Measurements from ENCODE around the gene MPV17L2. TPM values are rescaled to one million over a fixed set of nuclear protein-coding genes. Genes with fewer than 3 reads are reported as not detected.
A peak's percentile ranks its signal among the peaks of the same experiment; 100 is the strongest.

MPV17L2 gene
- polyA plus RNA-seq, 2 donors: 7.4 to 12.0 TPM

- peak overlapping the region in 1 of 2 donors; percentile 27 for H3K27ac ChIP-seq (ENCODE audit: low read depth in 2 of 2, low read length in 1 of 2)
Observed at GRCh38 chr19:18170714-18171255, 22.2 kb upstream of the MPV17L2 start.

GRCh38 chr19:18171605-18172327, 21.3 kb upstream of the MPV17L2 start:
- Histone ChIP-seq H3K27me3 (ENCODE audit: control insufficient read depth in 1 of 2, insufficient read depth in 2 of 2, low read length in 2 of 2) (no peaks in the 10 kb centered on the region), H3K9me3 (ENCODE audit: control insufficient read depth in 2 of 2, insufficient read depth in 1 of 2, low read depth in 1 of 2, low read length in 1 of 2) (no peaks in the 10 kb centered on the region), H3K27ac (ENCODE audit: low read depth in 2 of 2, low read length in 1 of 2) (peak overlapping the region in 1 of 2 donors; percentile 8), H3K4me3 (ENCODE audit: low read depth in 1 of 2, low read length in 2 of 2) (no peak overlapping the region), H3K4me1 (ENCODE audit: control insufficient read depth in 2 of 2, insufficient read depth in 2 of 2, low read length in 1 of 2) (peaks cover 3 to 4% of the 10 kb centered on the region in 2 donors), H3K36me3 (ENCODE audit: control insufficient read depth in 2 of 2, insufficient read depth in 2 of 2, low read length in 1 of 2) (peaks cover 0 to 11% of the 10 kb centered on the region in 2 donors)
- 87 to 91% methylated on average over 8 of the region's 8 CpGs for WGBS, 2 donors

More at GRCh38 chr19:18170714-18171255, 22.2 kb upstream of the MPV17L2 start:
- Histone ChIP-seq H3K4me1 (ENCODE audit: control insufficient read depth in 2 of 2, insufficient read depth in 2 of 2, low read length in 1 of 2) (peaks cover 3 to 4% of the 10 kb centered on the region in 2 donors), H3K9me3 (ENCODE audit: control insufficient read depth in 2 of 2, insufficient read depth in 1 of 2, low read depth in 1 of 2, low read length in 1 of 2) (no peaks in the 10 kb centered on the region), H3K4me3 (ENCODE audit: low read depth in 1 of 2, low read length in 2 of 2) (no peak overlapping the region), H3K36me3 (ENCODE audit: control insufficient read depth in 2 of 2, insufficient read depth in 2 of 2, low read length in 1 of 2) (peaks cover 0 to 16% of the 10 kb centered on the region in 2 donors), H3K27me3 (ENCODE audit: control insufficient read depth in 1 of 2, insufficient read depth in 2 of 2, low read length in 2 of 2) (no peaks in the 10 kb centered on the region)
- 52 to 56% methylated on average over 16 of the region's 16 CpGs for WGBS, 2 donors

GRCh38 chr19:18172331-18173053, 20.5 kb upstream of the MPV17L2 start:
- H3K27ac ChIP-seq (ENCODE audit: low read depth in 2 of 2, low read length in 1 of 2): no peak overlapping the region
- no peak overlapping the region for H3K4me3 ChIP-seq (ENCODE audit: low read depth in 1 of 2, low read length in 2 of 2)
- 81 to 84% methylated on average over 7 of the region's 7 CpGs for WGBS, 2 donors
- peaks cover 3 to 4% of the 10 kb centered on the region in 2 donors for H3K4me1 ChIP-seq (ENCODE audit: control insufficient read depth in 2 of 2, insufficient read depth in 2 of 2, low read length in 1 of 2)
- peaks cover 0 to 9% of the 10 kb centered on the region in 2 donors for H3K36me3 ChIP-seq (ENCODE audit: control insufficient read depth in 2 of 2, insufficient read depth in 2 of 2, low read length in 1 of 2)
- H3K9me3 ChIP-seq (ENCODE audit: control insufficient read depth in 2 of 2, insufficient read depth in 1 of 2, low read depth in 1 of 2, low read length in 1 of 2): no peaks in the 10 kb centered on the region
- H3K27me3 ChIP-seq (ENCODE audit: control insufficient read depth in 1 of 2, insufficient read depth in 2 of 2, low read length in 2 of 2): no peaks in the 10 kb centered on the region

GRCh38 chr19:18173054-18173571, 19.9 kb upstream of the MPV17L2 start:
- WGBS, 2 donors: 51 to 53% methylated on average over 17 to 18 of the region's 18 CpGs
- H3K4me1 ChIP-seq (ENCODE audit: control insufficient read depth in 2 of 2, insufficient read depth in 2 of 2, low read length in 1 of 2): peaks cover 3 to 4% of the 10 kb centered on the region in 2 donors
- H3K27me3 ChIP-seq (ENCODE audit: control insufficient read depth in 1 of 2, insufficient read depth in 2 of 2, low read length in 2 of 2): no peaks in the 10 kb centered on the region
- no peaks in the 10 kb centered on the region for H3K9me3 ChIP-seq (ENCODE audit: control insufficient read depth in 2 of 2, insufficient read depth in 1 of 2, low read depth in 1 of 2, low read length in 1 of 2)
- peak overlapping the region; percentile 40 to 66 for H3K27ac ChIP-seq (ENCODE audit: low read depth in 2 of 2, low read length in 1 of 2)
- peaks cover 0 to 9% of the 10 kb centered on the region in 2 donors for H3K36me3 ChIP-seq (ENCODE audit: control insufficient read depth in 2 of 2, insufficient read depth in 2 of 2, low read length in 1 of 2)
- peak overlapping the region; percentile 10 to 59 for H3K4me3 ChIP-seq (ENCODE audit: low read depth in 1 of 2, low read length in 2 of 2)

- Histone ChIP-seq H3K36me3 (ENCODE audit: control insufficient read depth in 2 of 2, insufficient read depth in 2 of 2, low read length in 1 of 2) (peaks cover 0 to 7% of the 10 kb centered on the region in 2 donors), H3K4me3 (ENCODE audit: low read depth in 1 of 2, low read length in 2 of 2) (peak within 1 kb of the TSS; percentile 51 to 59), H3K27ac (ENCODE audit: low read depth in 2 of 2, low read length in 1 of 2) (peak within 1 kb of the TSS; percentile 40 to 66), H3K4me1 (ENCODE audit: control insufficient read depth in 2 of 2, insufficient read depth in 2 of 2, low read length in 1 of 2) (peaks cover 3 to 4% of the 10 kb centered on the region in 2 donors), H3K9me3 (ENCODE audit: control insufficient read depth in 2 of 2, insufficient read depth in 1 of 2, low read depth in 1 of 2, low read length in 1 of 2) (no peaks in the 10 kb centered on the region), H3K27me3 (ENCODE audit: control insufficient read depth in 1 of 2, insufficient read depth in 2 of 2, low read length in 2 of 2) (no peaks in the 10 kb centered on the region)
- 0 to 1% methylated on average over 38 to 47 of the region's 47 CpGs for WGBS, 2 donors
Observed at GRCh38 chr19:18173572-18174288, 19.3 kb upstream of the MPV17L2 start, which contains the start of gene IFI30. Gene IFI30, plus strand, starts transcription at chr19:18173813. Its CDS starts 29 bp downstream, at chr19:18173842.

GRCh38 chr19:18174983-18175382, 18.0 kb upstream of the MPV17L2 start:
- Histone ChIP-seq H3K27me3 (ENCODE audit: control insufficient read depth in 1 of 2, insufficient read depth in 2 of 2, low read length in 2 of 2) (no peaks in the 10 kb centered on the region), H3K27ac (ENCODE audit: low read depth in 2 of 2, low read length in 1 of 2) (no peak overlapping the region), H3K4me1 (ENCODE audit: control insufficient read depth in 2 of 2, insufficient read depth in 2 of 2, low read length in 1 of 2) (peaks cover 3 to 4% of the 10 kb centered on the region in 2 donors), H3K4me3 (ENCODE audit: low read depth in 1 of 2, low read length in 2 of 2) (no peak overlapping the region), H3K36me3 (ENCODE audit: control insufficient read depth in 2 of 2, insufficient read depth in 2 of 2, low read length in 1 of 2) (peaks cover 0 to 2% of the 10 kb centered on the region in 2 donors), H3K9me3 (ENCODE audit: control insufficient read depth in 2 of 2, insufficient read depth in 1 of 2, low read depth in 1 of 2, low read length in 1 of 2) (no peaks in the 10 kb centered on the region)
- 82 to 83% methylated on average over 11 of the region's 11 CpGs for WGBS, 2 donors

- 83 to 84% methylated on average over 19 of the region's 19 CpGs for WGBS, 2 donors
- Histone ChIP-seq H3K9me3 (ENCODE audit: control insufficient read depth in 2 of 2, insufficient read depth in 1 of 2, low read depth in 1 of 2, low read length in 1 of 2) (no peaks in the 10 kb centered on the region), H3K4me3 (ENCODE audit: low read depth in 1 of 2, low read length in 2 of 2) (no peak overlapping the region), H3K36me3 (ENCODE audit: control insufficient read depth in 2 of 2, insufficient read depth in 2 of 2, low read length in 1 of 2) (peaks cover 0 to 2% of the 10 kb centered on the region in 2 donors), H3K27ac (ENCODE audit: low read depth in 2 of 2, low read length in 1 of 2) (no peak overlapping the region), H3K27me3 (ENCODE audit: control insufficient read depth in 1 of 2, insufficient read depth in 2 of 2, low read length in 2 of 2) (no peaks in the 10 kb centered on the region), H3K4me1 (ENCODE audit: control insufficient read depth in 2 of 2, insufficient read depth in 2 of 2, low read length in 1 of 2) (peaks cover 3 to 4% of the 10 kb centered on the region in 2 donors)
Observed at GRCh38 chr19:18176367-18177310, 16.4 kb upstream of the MPV17L2 start.

GRCh38 chr19:18179957-18180356, 13.1 kb upstream of the MPV17L2 start:
- Histone ChIP-seq H3K27ac (ENCODE audit: low read depth in 2 of 2, low read length in 1 of 2) (no peak overlapping the region), H3K4me3 (ENCODE audit: low read depth in 1 of 2, low read length in 2 of 2) (no peak overlapping the region), H3K36me3 (ENCODE audit: control insufficient read depth in 2 of 2, insufficient read depth in 2 of 2, low read length in 1 of 2) (peaks cover 0 to 2% of the 10 kb centered on the region in 2 donors), H3K27me3 (ENCODE audit: control insufficient read depth in 1 of 2, insufficient read depth in 2 of 2, low read length in 2 of 2) (no peaks in the 10 kb centered on the region), H3K4me1 (ENCODE audit: control insufficient read depth in 2 of 2, insufficient read depth in 2 of 2, low read length in 1 of 2) (peaks cover 0 to 3% of the 10 kb centered on the region in 2 donors), H3K9me3 (ENCODE audit: control insufficient read depth in 2 of 2, insufficient read depth in 1 of 2, low read depth in 1 of 2, low read length in 1 of 2) (no peaks in the 10 kb centered on the region)
- 91 to 94% methylated on average over 5 of the region's 5 CpGs for WGBS, 2 donors
